Posterior vena cava (tissue), 2 donors: ENCODE results near the gene GPR107. TPM values are rescaled to one million over a fixed set of nuclear protein-coding genes. Genes with fewer than 3 reads are reported as not detected.

Experiments
- DNase-seq: peaks from one replicate; pipeline ENCODE4 v3.0.0-alpha.2; 2020; ENCODE audit warnings: low spot score
- intact Hi-C, 2 donors: fragments of 100-400 bp; cut with DNase I; formaldehyde crosslinking; loops; one replicate each; pipeline versions ENCODE4 v1.14.1 to v1.14.2; 2022 to 2023
- total RNA-seq, 2 donors: library from RNA; stranded (reverse); fragmentation: NEBNext Ultra II Directional; extraction: Animal tissue kit (Norgen Biotek cat#: 25700); gene quantifications; one replicate each; pipeline ENCODE4 v1.2.1, GENCODE V29; 2021
- donor health status: DM: yes; HTN: yes; CAD: no.
- donor health status: DM: yes; HTN: yes; CAD: no.

Gene GPR107
- total RNA-seq, 2 donors from 2014 or later, result 38.3 to 38.9 TPM

DNA sequence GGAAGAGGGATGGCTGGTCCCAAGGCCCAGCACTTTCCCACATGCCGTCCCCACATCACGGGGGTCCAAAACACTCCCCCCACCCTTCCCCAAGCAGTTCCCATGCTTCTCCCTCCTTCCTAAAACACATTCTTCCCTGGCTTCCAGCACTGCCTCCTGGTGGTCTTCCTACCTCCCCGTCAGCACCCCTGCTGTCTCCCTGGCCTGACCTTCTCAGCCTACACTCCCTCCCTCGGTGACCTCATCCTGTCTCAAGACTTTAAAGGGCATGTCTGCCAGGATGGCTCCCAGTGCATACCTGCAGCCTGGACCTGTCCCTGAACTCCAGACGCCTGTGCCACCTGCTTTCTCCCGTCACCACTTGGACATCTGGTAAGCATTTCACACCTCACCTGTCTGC, 114.2 kb downstream of the GPR107 start:
- no peak for DNase-seq
- intact Hi-C loops, result no loop called here

DNA sequence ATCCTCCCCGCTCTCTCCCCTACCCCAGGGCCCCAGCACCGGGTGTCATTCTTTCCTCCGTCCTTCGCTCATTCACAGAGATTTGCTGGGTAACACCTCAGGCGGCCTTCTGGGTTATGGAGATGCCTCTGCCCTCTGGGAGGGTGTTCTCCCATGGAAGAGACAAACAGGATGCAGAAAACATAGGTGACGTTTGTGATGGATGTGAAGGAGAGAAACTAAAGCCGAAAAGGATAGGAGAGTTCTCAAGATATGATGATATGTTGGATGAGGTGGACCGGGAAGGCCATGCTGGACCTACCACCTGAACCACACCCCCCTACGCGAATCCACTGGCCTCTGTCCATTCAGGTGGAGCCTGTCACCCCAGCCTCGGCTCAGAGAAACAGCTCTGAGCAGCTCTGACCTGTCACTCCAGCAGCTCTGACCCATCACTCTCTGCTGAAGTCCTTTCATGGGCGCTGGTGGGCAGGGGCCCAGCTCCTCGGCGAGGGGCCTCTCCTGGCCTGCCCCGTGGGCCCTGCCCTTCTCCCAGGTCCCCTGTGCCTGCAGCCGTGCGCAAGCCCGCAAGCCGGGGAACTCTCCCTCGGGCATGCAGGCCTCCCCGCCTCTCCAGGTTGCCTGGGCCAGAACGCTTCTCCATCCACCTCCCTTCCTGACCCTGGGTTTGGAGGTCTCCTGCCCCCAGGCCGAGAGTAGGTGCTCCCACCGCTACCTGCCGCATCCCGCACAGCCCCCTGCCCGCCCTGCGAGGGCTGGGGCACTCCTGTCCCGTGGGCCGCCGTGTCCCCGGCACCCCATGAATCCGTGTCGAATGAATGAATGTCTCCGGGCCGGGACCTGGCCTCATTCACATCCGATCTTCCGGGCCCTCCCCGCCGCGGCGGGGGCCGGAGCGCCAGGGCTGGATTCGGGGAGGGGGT, 117.8 kb downstream of the GPR107 start:
- intact Hi-C loops, result loop anchor here in 1 of 2 donors (5.0 kb wide), 1 partner anchor 44 kb away; no protein-coding TSS in a partner anchor
- no peak for DNase-seq

- intact Hi-C loops, result loop anchor here in 1 of 2 donors (5.0 kb wide), 1 partner anchor 45 kb away; no protein-coding TSS in a partner anchor
- peak; percentile 93 for DNase-seq
These were observed 118.6 kb downstream of the GPR107 start, which contains the start of gene NCS1 for GRCh38 chr9:130172161-130172857. TSS of gene NCS1 (plus strand) at chr9:130172404. CDS start at chr9:130172664, 260 bp downstream.

DNA sequence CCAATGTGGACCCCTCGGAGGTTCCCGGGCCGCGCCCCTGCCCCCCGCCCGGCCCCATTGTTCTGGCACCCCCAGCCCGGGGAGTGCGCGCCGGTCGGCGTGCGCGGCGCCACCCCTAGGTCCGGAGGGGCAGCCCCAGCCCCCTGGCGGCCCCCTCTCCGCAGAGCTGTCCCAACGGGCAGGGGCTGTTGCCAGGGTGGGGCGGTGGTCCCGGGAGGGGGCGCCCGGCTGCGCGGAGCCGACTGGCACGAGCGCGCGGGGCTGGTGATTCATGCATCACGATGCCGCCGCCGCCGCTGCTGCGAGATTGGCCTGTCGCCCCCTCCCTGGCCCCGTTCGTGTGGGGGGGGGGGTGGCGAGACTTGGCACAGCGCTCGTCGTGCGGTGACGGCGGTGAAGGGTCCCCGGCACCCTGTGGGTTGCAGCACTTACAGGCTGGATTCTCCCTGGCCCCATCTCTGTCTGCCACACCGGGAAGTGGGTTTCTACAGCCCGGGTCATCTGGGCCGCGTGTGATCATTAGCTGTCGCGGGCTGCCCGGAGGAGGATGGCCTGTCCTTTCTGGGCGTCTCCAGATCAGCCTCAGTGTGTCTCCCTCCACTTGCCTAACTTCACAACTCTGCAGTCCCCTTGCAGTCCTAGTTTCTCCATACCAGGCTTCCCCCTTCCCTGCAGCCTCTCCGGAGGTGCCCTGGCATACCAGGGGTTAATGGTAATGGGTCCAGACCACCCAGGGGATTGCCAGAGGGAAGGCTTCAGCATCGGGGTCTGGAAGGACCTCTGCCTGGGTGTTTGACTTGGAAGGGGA, 119.4 kb downstream of the GPR107 start:
- intact Hi-C loops, result loop anchor here in 1 of 2 donors (5.0 kb wide), 1 partner anchor 46 kb away; no protein-coding TSS in a partner anchor
- DNase-seq, result peak; percentile 89

DNA sequence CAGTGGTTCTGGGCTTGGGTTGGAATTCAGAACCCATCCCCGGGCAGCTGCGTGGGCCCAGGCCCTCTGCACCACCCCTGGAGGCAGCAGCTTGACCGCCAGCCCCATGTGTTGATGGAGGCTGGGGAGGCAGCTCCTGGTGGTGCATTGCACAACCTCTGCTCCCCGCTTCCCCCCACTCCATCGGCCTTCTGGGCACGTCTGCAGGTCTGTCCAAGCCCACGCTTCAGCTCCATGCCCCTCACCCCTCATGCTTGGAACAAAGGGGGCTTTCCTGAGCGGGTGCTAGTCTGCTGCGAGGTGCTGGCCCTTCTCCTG, 119.9 kb downstream of the GPR107 start:
- intact Hi-C loops, result loop anchor here in 1 of 2 donors (5.0 kb wide), 1 partner anchor 46 kb away; no protein-coding TSS in a partner anchor
- no peak for DNase-seq

DNA sequence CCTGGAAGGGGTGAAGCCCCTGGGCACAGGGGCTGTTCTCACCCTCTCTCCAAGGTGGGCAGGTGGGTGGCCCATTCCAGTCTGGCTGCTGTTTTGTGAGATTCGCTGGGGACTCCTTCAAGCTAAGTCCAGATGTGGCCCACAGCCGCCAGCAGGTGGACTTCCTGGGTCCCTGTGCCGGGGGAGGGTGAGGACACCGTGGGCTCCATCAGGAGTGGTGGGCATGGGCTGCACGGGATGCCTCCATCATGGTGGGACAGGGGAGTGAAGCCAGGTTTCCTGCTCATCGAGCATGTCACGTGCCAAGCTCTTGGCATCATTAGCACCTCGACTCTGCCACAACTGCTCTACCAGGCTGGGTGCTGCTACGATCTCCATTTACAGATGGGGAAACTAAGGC, 120.3 kb downstream of the GPR107 start:
- intact Hi-C loops, result loop anchor here in 1 of 2 donors (5.0 kb wide), 1 partner anchor 47 kb away; no protein-coding TSS in a partner anchor
- DNase-seq, result no peak

DNA sequence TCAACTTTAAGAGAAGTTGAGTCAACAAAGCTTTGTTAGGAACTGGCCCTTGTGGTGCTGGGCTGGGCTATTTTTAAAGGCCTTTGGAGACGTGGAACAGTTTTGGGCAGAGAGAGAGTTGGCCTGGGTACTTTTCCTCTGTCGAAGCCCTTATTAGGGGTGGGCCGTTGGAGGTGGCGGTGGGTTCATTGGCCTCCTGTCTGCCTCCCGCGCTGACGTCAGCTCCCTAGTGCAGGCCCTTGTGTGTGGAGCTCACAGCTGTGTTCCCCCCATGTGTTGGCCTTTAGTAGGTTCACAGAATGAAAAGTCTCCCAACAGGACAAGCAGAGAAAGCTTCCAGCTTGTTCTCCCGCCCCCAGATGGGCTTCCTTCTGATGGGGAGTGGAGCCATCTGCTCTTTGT, 121.2 kb downstream of the GPR107 start:
- DNase-seq, result no peak
- intact Hi-C loops, result loop anchor here in 1 of 2 donors (5.0 kb wide), 1 partner anchor 48 kb away; no protein-coding TSS in a partner anchor

GRCh38 chr9:130175355-130175754, 121.6 kb downstream of the GPR107 start:
- intact Hi-C loops, result no loop called here

DNA sequence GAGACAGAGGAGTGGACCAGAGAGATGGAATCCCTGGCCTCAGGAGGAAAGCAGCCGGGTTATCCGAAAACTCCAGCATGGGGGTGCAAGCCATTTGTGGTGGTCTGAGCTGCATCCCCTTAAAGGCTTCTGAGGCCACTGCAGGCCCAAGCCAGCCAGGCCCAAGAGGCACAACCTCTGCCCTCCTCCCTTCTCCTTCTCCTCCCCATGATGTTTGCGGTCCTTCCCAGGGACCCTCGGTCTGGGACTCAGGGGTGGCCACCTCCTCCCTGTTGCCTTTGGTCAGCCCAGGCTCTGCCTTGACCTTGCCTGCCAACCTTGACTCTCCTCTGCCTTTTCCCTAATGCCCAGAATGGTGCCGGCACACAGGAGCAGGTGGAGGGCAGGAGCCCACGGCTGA, 123.1 kb downstream of the GPR107 start:
- no peak for DNase-seq
- intact Hi-C loops, result no loop called here

More at GRCh38 chr9:130175355-130175754, 121.6 kb downstream of the GPR107 start:
- no peak for DNase-seq

GRCh38 chr9:130177898-130178805, 124.4 kb downstream of the GPR107 start:
- no peak for DNase-seq
- intact Hi-C loops, result no loop called here

GRCh38 chr9:130179331-130179907, 125.7 kb downstream of the GPR107 start:
- intact Hi-C loops, result no loop called here
- no peak for DNase-seq

DNA sequence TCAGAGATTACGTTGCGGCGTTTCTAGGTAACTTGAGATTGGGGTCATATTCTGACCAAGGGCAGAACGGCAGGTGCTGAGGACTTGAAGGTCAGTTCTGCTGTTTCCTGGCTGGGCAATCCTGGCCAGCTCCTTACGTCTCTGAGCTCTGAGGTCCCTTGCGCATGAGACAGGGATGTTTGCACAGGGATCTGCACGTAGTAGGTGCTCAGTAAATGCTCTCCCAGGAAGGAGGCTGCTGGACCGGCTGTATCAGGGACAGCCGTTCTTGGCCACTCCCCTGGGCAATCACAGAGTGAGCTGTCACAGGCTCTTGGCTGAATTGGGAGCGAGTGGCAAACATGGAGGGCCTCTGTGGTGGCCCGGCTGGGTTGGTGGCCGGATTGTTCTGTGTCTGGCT, 126.8 kb downstream of the GPR107 start:
- no peak for DNase-seq
- intact Hi-C loops, result loop anchor here in 1 of 2 donors (10.0 kb wide), 1 partner anchor 54 kb away; no protein-coding TSS in a partner anchor

GRCh38 chr9:130181678-130182380, 128.1 kb downstream of the GPR107 start:
- intact Hi-C loops, result loop anchor here in 1 of 2 donors (10.0 kb wide), 1 partner anchor 53 kb away; no protein-coding TSS in a partner anchor
- DNase-seq, result peak; percentile 79

GRCh38 chr9:130182381-130182909, 128.7 kb downstream of the GPR107 start:
- intact Hi-C loops, result loop anchor here in 1 of 2 donors (10.0 kb wide), 1 partner anchor 52 kb away; no protein-coding TSS in a partner anchor
- DNase-seq, result no peak

DNA sequence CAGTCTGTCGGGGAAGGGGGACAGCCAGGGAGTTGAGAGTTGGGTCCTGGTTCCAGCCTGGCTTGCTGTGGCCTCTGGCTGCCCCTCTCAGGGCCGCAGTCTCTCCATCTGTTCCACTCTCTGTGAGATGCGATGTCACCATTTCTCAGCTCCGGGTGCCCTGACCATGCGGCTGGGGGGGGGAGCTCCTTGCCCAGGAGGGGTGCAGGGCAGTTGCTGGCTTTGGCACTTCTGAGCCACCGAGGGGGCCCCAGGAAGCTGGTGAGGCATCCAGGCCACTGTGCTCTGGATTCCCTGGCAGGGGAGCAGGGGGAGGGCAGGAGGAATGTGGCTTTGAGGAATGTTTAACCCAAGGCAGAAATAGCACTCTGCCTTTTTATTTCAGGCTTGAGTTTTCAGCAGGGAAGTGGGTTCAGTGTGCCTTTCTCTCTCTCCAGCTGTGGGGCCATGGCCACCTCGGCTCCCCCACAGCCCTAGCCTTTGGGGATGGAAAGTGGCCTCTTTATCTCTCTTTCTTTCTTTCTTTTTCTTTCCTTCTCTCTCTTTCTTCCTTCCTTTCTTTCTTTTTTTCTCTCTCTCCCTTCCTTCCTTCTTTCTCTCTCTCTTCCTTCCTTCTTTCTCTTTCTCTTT, 129.5 kb downstream of the GPR107 start:
- intact Hi-C loops, result loop anchor here in 1 of 2 donors (10.0 kb wide), 1 partner anchor 52 kb away; no protein-coding TSS in a partner anchor
- peak; percentile 85 for DNase-seq

GRCh38 chr9:130185017-130185416, 131.3 kb downstream of the GPR107 start:
- intact Hi-C loops, result loop anchor here in 1 of 2 donors (10.0 kb wide), 1 partner anchor 50 kb away; no protein-coding TSS in a partner anchor
- DNase-seq, result no peak
